Activated naive CD8-positive, alpha-beta T cell (primary cell): ENCODE measurements around the gene SOAT1.
"Not testable (repeated sequence)": the region's sequence is repeated elsewhere in the genome, so short reads cannot be mapped to it uniquely, and the experiment has no call there.

Source experiments
- H3K27ac Mint-ChIP-seq: one replicate; pipeline ENCODE4 v1.8.0; 2021; ENCODE audit warnings: mixed read lengths
- H3K27me3 Mint-ChIP-seq: one replicate; pipeline ENCODE4 v1.8.0; 2021; ENCODE audit warnings: mixed read lengths
- H3K36me3 Mint-ChIP-seq: one replicate; pipeline ENCODE4 v1.8.0; 2021; ENCODE audit warnings: mixed read lengths
- H3K4me1 Mint-ChIP-seq: one replicate; pipeline ENCODE4 v1.8.0; 2021; ENCODE audit warnings: low read depth, mixed read lengths
- H3K4me3 Mint-ChIP-seq: one replicate; pipeline ENCODE4 v1.8.0; 2021; ENCODE audit warnings: mild to moderate bottlenecking, mixed read lengths
- H3K9me3 Mint-ChIP-seq: one replicate; pipeline ENCODE4 v1.8.0; 2021; ENCODE audit warnings: low read depth, mixed read lengths

The SOAT1 gene

GRCh38 chr1:179293340-179294327 is at the start of gene SOAT1:
TSS of gene SOAT1 (plus strand) at chr1:179293797. CDS start at chr1:179302685, 8,888 bp downstream.
- Mint-ChIP-seq H3K36me3 (peaks cover 2% of the 10 kb centered on the region), H3K27me3 (no peaks in the 10 kb centered on the region), H3K4me3 (peak within 1 kb of the TSS; percentile 99), H3K4me1 (peaks cover 43% of the 10 kb centered on the region), H3K27ac (peak within 1 kb of the TSS; percentile 97), H3K9me3 (no peaks in the 10 kb centered on the region)

DNA sequence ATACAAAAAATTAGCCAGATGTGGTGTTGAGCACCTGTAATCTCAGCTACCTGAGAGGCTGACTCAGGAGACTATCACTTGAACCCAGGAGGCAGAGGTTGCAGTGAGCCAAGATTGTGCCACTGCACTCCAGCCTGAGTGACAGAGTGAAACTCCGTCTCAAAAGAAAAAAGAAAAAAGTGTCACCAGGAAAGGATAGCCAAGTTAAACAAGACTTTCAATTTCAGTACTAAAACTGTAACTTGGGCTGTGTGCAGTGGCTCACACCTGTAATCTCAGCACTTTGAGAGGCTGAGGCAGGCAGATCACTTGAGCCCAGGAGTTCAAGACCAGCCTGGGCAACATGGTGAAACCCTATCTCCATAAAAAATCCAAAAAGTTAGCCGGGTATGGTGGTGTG is 48.2 kb upstream of the SOAT1 start:
- H3K27ac Mint-ChIP-seq, H3K27me3 Mint-ChIP-seq, H3K4me3 Mint-ChIP-seq, H3K9me3 Mint-ChIP-seq, H3K36me3 Mint-ChIP-seq, H3K4me1 Mint-ChIP-seq: not testable (repeated sequence)

DNA sequence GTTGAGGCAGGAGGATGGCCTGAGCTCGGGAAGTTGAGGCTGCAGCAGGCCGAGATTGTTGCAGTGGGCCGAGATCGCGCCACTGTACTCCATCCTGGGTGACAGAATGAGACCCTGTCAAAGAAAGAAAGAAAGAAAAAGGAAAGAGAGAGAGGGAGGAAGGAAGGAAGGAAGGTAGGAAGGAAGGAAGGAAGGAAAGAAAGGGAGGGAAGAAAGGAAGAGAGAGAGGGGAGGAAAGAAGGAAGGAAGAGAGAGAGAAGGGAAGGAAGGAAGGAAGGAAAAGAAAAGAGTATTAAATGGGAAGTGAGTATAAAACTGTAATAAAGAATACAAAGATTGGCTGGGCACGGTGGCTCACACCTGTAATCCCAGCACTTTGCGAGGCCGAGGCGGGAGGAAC is 45.7 kb upstream of the SOAT1 start:
- Mint-ChIP-seq H3K27ac (no peak overlapping the region), H3K4me3 (no peak overlapping the region), H3K36me3 (no peaks in the 10 kb centered on the region), H3K27me3 (peaks cover 2% of the 10 kb centered on the region), H3K9me3 (no peaks in the 10 kb centered on the region), H3K4me1 (no peaks in the 10 kb centered on the region)

DNA sequence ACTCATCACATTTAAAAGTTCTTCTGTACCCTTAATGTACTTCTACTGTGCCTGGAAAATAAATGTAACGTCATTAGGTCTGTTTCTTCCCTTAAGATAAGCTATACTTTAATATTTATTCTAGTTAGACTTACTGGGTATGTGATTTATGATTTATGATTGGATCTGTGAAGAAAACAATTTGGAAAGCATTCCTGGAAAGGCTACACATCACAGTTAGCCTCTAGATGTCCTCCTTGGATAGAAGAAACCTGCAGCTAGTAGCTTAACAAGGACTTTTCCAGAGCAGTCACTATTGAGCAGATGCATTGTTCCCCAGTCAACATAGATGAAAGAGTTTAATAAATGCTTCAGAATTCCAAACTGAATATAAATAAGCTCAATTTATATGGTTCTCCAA is 41.9 kb upstream of the SOAT1 start:
- no peak overlapping the region for H3K27ac Mint-ChIP-seq
- no peaks in the 10 kb centered on the region for H3K9me3 Mint-ChIP-seq
- peaks cover 2% of the 10 kb centered on the region for H3K27me3 Mint-ChIP-seq
- H3K36me3 Mint-ChIP-seq = no peaks in the 10 kb centered on the region
- no peaks in the 10 kb centered on the region for H3K4me1 Mint-ChIP-seq
- H3K4me3 Mint-ChIP-seq = no peak overlapping the region

DNA sequence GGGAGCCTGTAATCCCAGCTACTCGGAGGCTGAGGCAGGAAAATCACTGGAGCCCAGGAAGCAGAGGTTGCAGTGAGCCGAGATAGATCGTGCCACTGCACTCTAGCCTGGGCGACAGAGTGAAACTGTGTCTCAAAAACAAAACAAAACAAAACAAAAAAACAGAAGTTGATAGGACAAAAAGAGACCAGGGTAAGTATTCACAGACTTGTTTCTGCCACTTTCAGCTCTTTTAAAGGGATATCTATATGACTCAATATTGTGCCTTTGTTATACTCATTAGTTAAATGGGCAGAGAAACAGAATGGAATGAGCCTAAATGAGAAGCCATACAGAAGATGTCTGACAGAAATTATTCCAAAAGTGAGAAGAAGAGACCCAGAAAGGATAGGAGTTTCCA is 41.0 kb upstream of the SOAT1 start:
- Mint-ChIP-seq H3K36me3 (no peaks in the 10 kb centered on the region), H3K4me1 (no peaks in the 10 kb centered on the region), H3K4me3 (no peak overlapping the region), H3K27ac (no peak overlapping the region), H3K9me3 (no peaks in the 10 kb centered on the region), H3K27me3 (peaks cover 2% of the 10 kb centered on the region)

DNA sequence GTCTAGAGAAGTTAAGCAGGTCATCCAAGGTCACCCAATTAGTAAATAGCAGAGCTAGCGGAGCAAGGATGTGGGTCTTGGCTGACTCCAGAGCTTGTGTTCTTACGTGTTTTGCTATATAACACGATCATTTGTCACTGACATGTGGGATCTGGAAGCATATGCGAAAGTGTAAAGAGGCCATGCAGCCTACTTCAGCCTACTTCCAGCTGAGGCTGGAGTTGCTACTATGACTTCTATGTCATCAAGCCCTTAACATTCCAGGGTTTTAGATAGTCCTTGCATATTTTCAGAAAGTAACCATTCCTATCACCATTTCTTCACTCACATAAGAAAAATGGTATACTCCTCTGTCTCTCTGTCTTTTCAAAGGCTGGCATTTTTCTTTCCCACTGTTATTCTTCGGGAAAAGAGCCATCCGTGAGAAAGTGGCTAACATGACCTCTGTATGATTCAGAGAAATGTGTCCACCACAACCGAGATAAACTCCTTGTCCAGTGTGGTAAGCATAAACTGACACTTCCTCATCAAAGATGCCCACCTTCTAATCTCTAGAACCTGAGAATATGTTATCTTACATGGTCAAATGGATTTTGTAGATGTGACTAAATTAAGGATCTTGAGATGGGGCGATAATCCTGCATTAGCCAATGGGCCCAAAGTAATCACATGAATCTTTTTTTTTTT is 40.2 kb upstream of the SOAT1 start:
- no peaks in the 10 kb centered on the region for H3K4me1 Mint-ChIP-seq
- no peak overlapping the region for H3K4me3 Mint-ChIP-seq
- H3K27ac Mint-ChIP-seq = no peak overlapping the region
- no peaks in the 10 kb centered on the region for H3K36me3 Mint-ChIP-seq
- peaks cover 2% of the 10 kb centered on the region for H3K27me3 Mint-ChIP-seq
- H3K9me3 Mint-ChIP-seq = no peaks in the 10 kb centered on the region

DNA sequence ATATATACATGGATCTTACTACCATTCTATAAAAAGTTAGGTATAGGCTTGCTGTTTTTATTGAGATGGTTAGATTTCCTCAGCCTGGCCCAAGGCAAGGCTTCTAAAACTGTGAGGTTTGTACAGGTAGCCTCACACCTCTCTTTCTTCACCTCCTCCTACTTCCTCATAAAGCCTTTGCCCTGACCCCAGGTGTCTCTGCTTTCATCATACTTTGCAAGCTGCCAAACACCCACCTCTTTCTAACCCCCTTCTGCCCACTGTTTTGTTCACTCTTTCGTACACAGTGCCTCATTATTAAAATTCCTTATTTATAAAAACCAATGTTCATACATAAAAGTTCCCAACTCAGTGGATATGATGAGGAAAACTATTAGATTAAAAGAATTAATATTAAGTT is 31.4 kb upstream of the SOAT1 start:
- Mint-ChIP-seq H3K36me3 (no peaks in the 10 kb centered on the region), H3K27ac (no peak overlapping the region), H3K9me3 (no peaks in the 10 kb centered on the region), H3K4me3 (no peak overlapping the region), H3K4me1 (no peaks in the 10 kb centered on the region), H3K27me3 (no peaks in the 10 kb centered on the region)

DNA sequence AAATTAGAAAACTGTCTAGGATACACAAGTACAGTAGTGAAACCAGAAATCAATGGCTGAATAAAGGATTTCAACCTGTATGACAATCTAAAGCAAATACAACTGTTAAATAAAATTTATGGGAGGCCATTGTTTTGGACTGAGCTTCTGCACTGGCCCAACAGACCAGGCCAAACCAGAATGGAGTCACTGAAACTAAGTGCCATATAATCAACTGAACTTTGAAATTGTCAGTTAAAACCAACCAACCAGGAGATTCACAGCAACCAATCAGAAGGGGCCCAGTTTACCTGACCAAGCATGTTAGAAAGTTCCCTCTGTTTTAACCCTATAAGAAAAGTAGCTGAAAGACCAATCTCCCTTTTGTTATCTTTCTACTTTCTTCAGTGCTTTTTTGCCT is 30.5 kb upstream of the SOAT1 start:
- H3K4me3 Mint-ChIP-seq = no peak overlapping the region
- H3K27ac Mint-ChIP-seq = no peak overlapping the region
- H3K27me3 Mint-ChIP-seq = no peaks in the 10 kb centered on the region
- no peaks in the 10 kb centered on the region for H3K9me3 Mint-ChIP-seq
- no peaks in the 10 kb centered on the region for H3K4me1 Mint-ChIP-seq
- no peaks in the 10 kb centered on the region for H3K36me3 Mint-ChIP-seq

DNA sequence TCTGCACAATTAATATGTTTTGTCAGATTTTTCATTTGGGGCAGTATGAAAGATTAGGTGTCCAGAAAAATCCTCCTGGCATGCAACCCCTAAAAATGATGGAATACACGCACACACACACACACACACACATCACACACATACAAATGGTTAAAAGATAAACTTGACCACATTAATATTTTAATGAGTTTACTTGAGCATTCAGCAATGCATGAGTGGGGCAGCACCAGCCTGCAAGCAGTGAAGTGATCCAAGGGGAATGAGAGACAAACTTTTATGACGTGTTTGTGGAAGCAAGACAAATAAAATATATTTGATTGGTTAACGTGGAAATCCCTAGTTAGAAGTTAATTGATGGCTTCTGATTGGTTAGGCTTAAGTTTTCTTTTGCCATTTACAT is 29.1 kb upstream of the SOAT1 start:
- no peaks in the 10 kb centered on the region for H3K36me3 Mint-ChIP-seq
- no peaks in the 10 kb centered on the region for H3K4me1 Mint-ChIP-seq
- H3K4me3 Mint-ChIP-seq = no peak overlapping the region
- no peak overlapping the region for H3K27ac Mint-ChIP-seq
- H3K27me3 Mint-ChIP-seq = no peaks in the 10 kb centered on the region
- H3K9me3 Mint-ChIP-seq = no peaks in the 10 kb centered on the region

GRCh38 chr1:179269071-179269470 is 24.5 kb upstream of the SOAT1 start:
- no peaks in the 10 kb centered on the region for H3K4me1 Mint-ChIP-seq
- H3K36me3 Mint-ChIP-seq = no peaks in the 10 kb centered on the region
- no peaks in the 10 kb centered on the region for H3K27me3 Mint-ChIP-seq
- H3K4me3 Mint-ChIP-seq = no peak overlapping the region
- H3K9me3 Mint-ChIP-seq = no peaks in the 10 kb centered on the region
- H3K27ac Mint-ChIP-seq = no peak overlapping the region

DNA sequence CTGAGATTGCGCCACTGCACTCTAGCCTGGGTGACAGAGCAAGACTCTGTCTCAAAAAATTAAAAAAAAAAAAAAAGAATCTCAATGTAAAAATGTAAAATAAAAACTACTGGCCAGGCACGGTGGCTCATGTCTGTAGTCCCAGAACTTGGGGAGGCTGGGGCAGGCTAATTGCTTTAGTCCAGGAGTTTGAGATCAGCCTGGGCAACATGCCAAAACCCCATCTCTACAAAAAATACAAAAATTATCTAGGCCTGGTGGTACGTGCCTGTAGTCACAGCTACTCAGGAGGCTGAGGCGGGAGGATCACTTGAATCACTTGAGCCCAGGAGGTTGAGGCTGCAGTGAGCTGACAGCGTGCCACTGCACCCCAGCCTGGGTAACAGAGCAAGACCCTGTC is 19.2 kb upstream of the SOAT1 start:
- H3K36me3 Mint-ChIP-seq, H3K9me3 Mint-ChIP-seq, H3K27ac Mint-ChIP-seq, H3K4me3 Mint-ChIP-seq, H3K27me3 Mint-ChIP-seq, H3K4me1 Mint-ChIP-seq: not testable (repeated sequence)

DNA sequence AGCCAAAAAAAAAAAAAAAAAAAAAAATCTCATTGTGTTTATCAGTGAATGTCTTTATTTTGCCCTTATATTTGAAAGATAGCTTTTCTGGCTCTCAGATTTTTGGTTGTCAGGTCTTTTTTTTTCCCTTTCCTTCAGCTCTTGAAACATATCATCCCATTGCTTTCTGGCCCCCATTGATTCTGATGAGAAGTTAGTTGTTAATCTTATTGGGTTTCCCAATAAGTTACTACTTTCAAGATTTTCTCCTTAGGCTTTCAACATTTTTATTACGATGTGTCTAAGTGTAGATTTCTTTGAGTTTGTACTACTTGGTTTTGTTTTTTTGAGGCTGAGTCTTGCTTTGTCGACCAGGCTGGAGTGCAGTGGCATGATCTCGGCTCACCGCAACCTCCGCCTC is 14.7 kb upstream of the SOAT1 start:
- peaks cover 2% of the 10 kb centered on the region for H3K4me1 Mint-ChIP-seq
- H3K9me3 Mint-ChIP-seq = peaks cover 4% of the 10 kb centered on the region
- H3K36me3 Mint-ChIP-seq = peaks cover 7% of the 10 kb centered on the region
- H3K27me3 Mint-ChIP-seq = no peaks in the 10 kb centered on the region
- H3K27ac Mint-ChIP-seq = no peak overlapping the region
- no peak overlapping the region for H3K4me3 Mint-ChIP-seq

GRCh38 chr1:179283992-179284391 is 9.6 kb upstream of the SOAT1 start:
- no peak overlapping the region for H3K27ac Mint-ChIP-seq
- H3K36me3 Mint-ChIP-seq = peaks cover 5% of the 10 kb centered on the region
- no peaks in the 10 kb centered on the region for H3K27me3 Mint-ChIP-seq
- no peak overlapping the region for H3K4me3 Mint-ChIP-seq
- H3K9me3 Mint-ChIP-seq = peaks cover 4% of the 10 kb centered on the region
- H3K4me1 Mint-ChIP-seq = peaks cover 2% of the 10 kb centered on the region

GRCh38 chr1:179287946-179288345 is 5.7 kb upstream of the SOAT1 start:
- Mint-ChIP-seq H3K36me3 (no peaks in the 10 kb centered on the region), H3K27ac (no peak overlapping the region)

DNA sequence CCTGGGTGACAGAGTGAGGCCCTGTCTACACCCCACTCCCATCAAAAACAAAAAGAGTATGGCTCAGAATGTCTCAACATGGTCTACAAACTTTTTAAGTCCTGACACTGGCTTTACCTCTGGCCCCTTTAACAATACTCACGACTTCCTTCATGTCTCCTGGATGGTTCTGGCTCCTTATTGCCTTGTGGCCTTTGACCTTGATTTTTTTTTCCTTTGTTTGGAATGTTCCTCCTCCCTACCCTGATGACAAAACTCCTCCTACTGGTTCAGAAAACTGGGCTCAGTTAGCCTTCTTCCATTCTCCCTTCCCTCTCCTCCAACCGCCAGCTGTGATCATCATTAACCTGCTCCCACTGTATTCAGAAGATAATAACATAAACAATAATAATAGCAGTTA is 4.6 kb upstream of the SOAT1 start:
- Mint-ChIP-seq H3K27me3 (no peaks in the 10 kb centered on the region), H3K9me3 (no peaks in the 10 kb centered on the region), H3K27ac (peak overlapping the region; percentile 13), H3K4me3 (no peak overlapping the region), H3K36me3 (no peaks in the 10 kb centered on the region), H3K4me1 (peaks cover 5% of the 10 kb centered on the region)

More at GRCh38 chr1:179287946-179288345, 5.7 kb upstream of the SOAT1 start:
- H3K9me3 Mint-ChIP-seq = no peaks in the 10 kb centered on the region
- peaks cover under 1% of the 10 kb centered on the region for H3K4me1 Mint-ChIP-seq
- H3K27me3 Mint-ChIP-seq = no peaks in the 10 kb centered on the region
- H3K4me3 Mint-ChIP-seq = no peak overlapping the region
